CD4-positive, alpha-beta T cell treated with Interleukin-10 for 1 hour (primary cell): ENCODE measurements around the gene BPI.
A peak's percentile ranks its signal among the peaks of the same experiment; 100 is the strongest.
"Not testable (repeated sequence)": the region's sequence is repeated elsewhere in the genome, so short reads cannot be mapped to it uniquely, and the experiment has no call there.

ENCODE experiments used
- DNase-seq: peaks from one replicate; pipeline ENCODE4 v3.0.0-alpha.2; 2020

Gene BPI

DNA sequence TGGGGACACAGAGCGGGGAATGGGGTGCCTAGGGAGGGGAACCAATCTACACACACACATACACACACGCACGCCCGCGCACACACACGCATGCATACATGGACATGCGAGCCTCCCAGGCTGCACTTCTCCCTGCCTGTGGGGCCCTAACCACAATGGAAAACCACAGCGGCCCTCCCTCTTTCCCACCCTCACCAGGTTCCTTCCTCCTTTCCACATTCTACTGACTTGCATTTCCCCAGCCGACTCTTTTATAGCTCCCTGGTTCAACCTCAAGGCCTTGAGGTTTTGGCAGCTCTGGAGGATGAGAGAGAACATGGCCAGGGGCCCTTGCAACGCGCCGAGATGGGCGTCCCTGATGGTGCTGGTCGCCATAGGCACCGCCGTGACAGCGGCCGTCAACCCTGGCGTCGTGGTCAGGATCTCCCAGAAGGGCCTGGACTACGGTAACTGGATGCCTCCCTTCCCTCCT lies at the start of gene BPI:
BPI (plus strand) TSS at position 249 of the 472 bp plus-strand sequence; CDS start at position 317, 68 bp downstream.
- DNase-seq, result peak; percentile 5

DNA sequence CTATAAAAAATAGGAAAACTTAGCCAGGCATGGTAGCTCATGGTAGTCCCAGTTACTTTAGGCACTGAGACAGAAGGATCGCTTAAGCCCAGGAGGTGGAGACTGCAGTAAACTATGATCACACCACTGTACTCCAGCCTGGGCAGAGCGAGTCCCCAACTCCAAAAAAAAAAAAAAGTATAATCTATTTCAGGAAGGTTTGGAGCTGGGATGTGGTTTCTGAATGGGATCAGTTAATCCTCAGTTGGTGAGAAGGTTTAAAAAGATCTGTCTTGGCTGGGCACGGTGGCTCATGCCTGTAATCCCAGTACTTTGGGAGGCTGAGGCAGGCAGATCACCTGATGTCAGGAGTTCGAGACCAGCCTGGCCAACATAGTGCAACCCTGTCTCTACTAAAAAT lies 49.3 kb upstream of the BPI start:
- not testable (repeated sequence) for DNase-seq

DNA sequence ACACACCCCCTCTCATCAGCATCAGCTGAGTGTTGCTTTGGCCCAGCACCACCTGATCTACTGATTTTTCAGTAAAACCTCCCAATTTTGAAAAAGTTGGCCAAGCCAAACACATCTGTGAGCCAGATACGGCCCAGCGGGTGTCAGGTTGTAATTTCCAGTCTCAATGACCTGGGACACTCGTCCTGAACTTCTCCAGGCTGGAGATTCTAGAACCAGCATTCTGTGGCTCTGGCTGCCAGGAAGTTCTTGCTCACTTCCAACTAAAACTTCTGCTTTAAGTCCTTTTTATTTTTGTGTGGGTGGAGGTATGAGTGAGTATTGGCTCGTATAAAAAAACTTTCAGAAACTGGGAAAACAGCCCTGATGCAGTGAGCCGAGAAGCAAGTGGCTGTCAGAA lies 48.6 kb upstream of the BPI start:
- no peak for DNase-seq

DNA sequence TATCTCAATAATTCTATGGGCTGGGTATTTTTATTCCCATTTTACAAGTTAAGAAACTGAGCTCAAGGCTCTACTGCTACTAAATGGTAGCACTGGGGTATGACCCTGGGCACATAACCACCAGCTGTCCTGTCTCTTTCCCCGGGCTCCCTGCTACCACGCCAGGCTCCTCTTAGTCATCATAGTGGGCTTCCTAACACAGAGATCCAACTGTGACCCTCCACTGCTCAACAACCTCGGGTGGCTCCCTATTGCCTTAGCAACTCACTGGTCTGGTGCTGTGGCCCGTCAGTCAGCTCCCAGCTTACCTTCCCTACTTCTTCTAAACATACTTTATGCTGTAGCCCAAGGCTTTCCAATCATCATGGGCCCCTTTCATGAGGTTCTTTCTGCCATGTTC lies 47.9 kb upstream of the BPI start:
- DNase-seq, result no peak

DNA sequence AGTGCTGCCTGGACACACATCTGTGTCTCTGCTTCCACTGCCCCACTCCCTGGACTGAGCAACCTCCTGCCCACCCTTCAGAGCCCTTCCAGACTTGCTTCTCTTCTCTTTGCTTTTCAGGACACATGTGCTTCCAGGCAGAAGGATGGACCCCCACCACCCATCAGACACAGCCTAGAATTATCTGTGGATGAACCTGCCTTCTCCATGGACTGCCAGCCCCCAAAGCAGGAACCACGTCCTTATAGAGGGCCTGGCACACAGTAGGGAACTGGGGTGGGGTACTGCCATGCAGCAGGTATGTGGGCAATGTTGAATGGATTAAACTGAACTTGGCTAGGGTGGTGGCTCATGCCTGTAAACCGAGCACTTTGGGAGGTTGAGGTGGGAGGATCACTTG lies 47.0 kb upstream of the BPI start:
- DNase-seq, result no peak

DNA sequence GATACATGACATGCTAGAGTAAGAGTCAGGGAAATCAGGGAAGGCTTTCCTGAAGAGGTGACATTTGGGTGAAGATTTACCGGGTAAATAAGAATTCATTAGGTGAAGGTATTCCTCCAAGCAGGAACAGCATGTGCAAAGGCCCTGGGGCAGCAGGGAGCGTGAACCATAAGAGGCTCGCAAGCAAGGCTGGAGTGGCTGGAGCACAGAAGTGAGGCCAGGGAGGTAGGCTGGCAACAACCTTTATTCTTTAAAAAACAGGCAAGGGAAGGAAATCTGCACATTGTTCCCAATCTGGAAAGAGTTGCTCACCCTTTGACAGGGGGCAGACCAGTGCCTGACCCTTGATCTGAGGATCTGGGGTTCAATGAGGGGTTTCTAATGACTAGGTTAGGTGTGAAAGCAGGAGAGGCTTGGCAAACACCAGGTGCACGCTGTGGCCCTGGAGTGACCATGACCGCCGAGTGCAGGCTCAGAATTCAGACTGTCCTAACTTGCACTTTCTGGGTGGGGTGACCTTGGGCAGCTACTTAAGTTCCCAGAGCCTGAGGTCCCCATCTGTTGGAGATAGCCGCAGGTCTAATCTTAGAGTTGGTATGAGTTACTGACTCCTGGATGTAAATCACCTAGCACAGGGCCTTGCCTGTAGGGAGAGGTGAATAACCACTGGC lies 45.3 kb upstream of the BPI start:
- no peak for DNase-seq

DNA sequence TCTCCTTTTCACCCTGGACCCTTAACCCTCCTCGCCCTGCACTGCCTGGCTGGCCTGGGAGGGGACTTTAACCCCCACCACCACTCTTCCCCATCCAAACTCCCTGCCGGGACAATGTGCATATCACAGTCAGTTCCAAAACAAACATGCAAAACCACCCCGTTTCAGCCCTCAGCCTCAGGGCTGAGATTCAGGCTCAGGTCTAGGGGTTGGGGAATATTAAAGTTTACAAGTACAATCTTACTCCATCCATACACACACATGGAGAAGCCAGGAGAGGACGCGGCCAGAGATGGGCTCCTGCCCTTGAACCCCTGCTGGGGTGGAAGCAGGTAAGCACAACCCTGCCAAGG lies 44.0 kb upstream of the BPI start:
- no peak for DNase-seq

DNA sequence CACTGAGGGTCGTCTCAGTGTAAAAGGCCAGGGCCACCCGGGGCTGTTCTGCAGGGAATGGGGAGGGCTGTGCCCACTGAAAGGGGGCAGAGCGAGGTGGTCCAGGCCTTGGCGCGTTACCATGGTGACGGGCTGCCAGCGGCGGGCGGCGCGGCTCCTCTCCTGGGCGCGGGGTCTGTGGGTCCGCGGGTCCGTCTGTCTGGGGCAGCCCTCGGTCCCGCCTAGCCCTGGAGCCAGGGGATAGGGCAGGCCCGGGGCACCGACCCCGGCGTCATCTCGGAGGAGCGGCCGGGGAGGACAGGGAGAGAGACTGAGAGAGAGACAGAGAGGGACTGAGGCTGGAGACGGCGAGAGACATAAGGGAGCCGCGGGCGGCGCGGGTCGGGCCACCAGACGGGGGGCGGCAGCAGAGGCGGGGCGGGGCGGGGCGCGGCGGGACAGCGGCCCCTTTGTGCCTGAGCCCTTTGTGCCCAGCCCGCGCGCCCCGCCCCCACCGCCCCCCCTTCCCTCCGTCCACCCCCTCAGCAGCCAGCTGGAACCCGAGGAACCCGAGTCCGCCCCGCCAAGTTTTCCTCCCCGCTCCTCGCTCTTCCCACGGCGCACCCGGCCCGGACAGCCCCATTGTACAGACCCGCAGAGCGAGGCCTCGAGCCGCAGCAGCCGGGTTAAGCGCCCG lies 43.4 kb upstream of the BPI start, which contains the start of gene KIAA1755:
KIAA1755 (minus strand) TSS at position 358 of the 676 bp plus-strand sequence; CDS start at position 123, 235 bp downstream.
- no peak for DNase-seq

DNA sequence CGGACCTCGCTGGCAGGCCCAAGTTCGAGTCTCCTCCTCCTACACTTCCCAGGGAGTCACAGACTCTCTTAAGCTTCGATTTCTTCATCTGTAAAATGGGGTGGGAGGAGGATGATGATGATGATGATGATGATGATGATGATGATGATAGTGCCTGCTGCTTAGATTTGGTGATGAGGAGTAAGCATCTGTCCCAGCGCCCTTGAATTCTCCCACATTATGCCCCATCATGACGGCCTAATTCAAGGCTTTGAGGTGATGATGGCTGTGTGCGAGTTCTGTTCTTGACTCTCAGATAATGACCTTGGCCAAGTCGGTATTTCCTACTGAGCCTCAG lies 42.9 kb upstream of the BPI start:
- no peak for DNase-seq

DNA sequence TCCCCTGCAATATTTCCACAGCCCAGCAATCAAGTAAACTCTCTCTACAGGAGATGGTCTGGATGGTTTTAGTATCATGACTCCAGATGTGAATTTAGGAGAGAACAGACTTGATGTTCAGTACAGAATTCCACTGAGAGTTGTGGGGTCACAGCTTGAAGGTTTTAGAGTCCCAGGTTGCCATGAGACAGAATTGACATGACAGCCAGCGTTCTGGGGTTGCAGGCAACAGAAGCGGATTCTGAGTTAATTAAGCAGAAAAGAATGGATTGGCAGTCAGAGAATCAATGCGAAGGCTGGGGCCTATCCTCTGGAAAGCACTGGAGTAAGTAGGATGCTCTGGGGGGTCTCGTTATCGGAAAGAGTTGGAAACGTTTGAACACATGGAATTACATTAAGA lies 41.0 kb upstream of the BPI start:
- DNase-seq, result no peak

DNA sequence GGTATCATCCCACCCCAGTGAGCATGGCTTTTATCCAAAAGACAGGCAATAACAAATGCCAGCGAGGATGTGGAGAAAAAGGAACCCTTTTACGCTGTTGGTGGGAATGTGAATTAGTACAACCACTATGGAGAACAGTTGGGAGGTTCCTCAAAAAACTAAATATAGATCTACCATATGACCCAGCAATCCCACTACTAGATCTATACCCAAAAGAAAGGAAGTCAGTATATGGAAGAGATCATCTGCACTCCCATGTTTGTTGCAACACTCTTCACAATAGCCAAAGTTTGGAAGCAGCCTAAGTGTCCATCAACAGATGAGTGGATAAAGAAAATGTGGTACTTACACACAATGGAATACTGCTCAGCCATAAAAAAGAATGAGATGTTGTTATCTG lies 37.5 kb upstream of the BPI start:
- DNase-seq, result no peak

DNA sequence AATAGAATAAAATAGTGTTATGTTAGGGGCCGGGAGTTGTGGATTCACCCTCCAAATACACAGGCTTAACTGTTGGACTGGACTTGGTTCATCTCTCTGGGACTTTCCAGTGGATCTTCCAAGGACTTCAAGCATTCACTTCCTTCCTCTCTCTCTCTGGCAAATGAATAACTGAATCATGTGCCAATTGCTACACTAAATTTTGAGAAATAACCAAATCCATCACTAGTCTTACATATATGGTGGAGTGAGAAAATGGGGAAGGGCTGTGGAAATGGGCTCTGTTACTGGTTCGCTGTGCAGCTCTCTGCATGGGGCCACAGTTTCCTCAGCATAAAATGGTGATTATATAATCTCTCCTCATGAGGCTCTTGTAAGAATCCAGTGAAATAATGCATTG lies 36.7 kb upstream of the BPI start:
- no peak for DNase-seq

DNA sequence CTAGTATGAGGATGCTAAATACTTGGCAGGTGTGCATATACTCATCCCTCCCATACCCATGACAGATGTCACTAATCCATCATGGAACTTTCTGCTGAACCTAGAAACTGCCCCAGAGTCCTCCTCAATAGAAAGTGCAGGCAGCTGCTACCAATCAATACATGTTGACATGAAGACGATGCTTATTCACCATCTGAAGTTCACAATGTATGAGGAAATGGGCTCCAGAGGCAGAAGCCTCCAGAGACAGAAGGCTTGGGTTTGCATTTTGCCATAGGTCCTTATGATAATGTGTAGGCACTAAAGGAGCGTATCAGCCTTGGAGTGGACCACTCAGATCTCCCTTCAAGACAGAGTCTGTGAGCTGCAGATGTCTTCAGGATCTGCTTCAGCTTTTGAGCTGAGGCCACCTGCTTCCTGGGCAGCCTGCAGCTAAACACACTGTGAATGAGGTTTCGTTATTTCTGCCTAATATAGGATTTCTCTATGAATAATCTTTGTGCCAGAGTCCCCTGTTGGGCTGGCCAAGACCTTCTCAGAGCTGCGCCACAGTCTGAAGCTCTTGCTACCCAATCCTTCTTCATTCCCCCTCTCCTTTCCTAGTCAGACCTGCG lies 35.9 kb upstream of the BPI start:
- DNase-seq, result no peak

DNA sequence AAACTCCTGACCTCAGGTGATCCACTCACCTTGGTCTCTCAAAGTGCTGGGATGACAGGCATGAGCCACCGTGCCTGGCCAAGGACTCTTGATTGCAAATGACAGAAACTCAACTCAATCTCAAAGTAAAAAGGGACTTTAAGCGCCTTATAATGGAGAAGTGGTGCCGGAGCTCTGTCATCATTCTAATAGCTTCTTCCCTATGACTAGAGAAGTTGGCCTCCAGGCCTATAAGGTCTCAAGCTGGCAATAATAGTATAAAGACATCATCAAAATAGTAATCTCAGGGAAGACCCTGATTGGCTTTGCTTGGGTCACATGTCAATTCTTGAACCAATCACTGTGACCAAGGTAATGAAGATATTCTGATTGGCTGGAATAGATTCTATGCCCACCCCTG lies 34.9 kb upstream of the BPI start:
- no peak for DNase-seq

DNA sequence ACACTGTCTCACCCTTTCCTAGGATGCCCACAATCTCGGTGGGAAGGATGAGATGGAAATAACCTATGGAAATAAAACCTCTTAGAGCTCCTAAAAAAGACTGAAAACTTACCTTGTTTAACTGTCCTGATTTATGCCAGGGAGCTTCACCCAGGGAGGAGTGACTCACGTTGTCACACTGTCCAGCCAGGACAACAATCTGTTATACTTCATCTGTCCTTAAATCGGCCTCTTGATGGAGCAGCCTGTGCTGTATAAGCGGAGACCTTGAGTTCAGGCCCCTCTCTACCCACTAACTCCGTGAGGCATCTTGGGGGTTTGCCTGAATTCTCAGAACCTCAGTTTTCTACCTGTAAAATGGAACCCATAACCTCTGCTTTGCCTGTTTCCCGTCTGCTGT lies 34.2 kb upstream of the BPI start:
- no peak for DNase-seq

DNA sequence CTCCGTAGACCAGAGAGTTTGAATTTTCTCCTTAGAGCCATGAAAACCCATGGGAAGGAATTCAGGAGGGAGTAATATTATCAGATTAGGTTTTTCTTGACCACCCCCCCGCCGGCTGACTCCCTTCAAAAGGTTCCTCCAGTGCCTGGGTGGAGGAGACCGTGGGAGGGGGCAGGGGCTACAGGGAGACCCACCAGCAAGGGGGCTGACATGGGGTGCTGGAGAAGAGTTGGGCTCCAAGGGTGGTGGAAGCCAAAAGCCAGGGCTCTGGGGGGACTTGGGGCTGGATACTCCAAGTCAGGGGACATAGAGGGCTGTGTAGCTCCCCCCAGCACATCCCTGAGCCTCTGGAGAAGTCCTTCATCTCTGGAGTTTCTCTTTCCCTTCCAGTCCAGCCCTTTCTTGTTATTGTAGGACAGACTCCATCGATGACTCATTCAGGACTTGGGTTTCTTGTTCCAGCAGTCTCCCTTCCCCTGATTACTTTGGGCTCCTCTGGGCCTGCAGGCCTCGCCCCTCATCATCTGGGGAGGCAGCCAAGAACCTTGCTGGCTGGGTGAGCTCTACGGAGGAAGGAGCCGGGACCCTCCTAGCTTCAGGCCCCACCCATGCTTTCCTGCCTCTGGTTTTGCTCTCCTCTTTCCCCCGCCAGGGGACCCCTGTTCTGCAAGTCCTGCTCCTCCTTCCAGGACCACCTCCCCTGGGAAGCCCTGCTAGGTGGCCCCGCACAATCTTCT lies 32.9 kb upstream of the BPI start:
- DNase-seq, result no peak

DNA sequence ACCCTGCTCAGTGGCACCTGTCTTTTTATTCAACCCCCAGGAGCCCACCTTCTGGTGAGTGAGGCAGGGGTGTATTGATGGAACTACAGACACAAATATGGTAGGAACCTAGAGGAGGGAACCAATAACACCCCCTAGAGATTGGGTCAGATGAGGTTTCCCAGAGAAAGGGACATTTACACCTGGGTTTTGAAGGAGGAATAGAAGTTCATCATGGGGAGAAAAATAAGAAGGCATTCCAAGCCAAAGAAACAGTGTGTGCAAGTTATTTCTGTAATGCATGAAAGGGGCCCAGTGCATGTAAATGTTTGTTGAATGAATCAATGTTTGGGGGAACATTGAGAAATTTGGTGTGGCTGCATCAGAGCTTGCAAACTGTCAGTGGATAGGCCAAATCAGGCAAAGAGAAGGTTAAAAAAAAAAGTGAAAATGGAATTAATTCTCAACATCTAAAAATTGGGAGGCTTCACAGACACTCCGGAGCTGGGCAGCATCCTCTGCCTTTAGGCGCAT lies 32.3 kb upstream of the BPI start:
- DNase-seq, result no peak

DNA sequence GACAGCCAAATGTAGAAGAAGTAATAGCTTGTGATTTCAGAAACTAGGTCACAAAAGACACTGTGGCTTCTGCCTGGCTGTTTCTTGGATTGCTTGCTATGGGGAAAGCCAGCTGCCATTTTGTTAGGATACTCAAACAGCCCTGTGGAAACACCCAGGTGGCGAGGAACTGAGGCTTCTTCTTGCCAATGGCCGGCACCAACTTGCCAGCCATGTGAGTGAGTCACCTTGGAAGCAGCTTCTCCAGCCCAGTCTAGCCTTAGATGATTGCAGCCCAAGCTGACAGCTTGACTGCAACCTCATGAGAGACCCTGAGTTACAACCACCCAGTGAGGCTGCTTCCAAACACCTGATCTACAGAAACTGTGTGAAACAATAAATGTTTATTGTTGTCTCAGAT lies 31.6 kb upstream of the BPI start:
- no peak for DNase-seq

DNA sequence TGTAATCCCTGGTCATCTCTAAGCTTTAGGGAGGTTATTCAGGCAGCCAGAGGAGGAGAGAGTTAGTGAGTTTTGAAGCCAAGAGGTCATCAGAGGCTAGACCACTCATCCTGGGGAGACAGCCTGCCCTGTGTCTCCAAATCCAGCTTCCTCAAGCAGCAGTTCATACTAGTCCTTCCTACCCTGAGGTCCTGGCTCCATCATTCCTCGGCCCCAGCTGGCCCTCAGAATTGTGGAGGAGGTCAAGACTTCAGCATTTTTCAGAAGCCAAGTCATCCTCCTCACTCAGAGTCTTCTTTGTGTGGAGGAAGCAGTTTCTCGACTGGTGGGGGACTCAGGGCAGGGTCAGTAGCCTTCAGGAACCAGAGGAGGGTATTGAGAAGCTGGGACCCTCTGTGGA lies 31.0 kb upstream of the BPI start:
- no peak for DNase-seq

DNA sequence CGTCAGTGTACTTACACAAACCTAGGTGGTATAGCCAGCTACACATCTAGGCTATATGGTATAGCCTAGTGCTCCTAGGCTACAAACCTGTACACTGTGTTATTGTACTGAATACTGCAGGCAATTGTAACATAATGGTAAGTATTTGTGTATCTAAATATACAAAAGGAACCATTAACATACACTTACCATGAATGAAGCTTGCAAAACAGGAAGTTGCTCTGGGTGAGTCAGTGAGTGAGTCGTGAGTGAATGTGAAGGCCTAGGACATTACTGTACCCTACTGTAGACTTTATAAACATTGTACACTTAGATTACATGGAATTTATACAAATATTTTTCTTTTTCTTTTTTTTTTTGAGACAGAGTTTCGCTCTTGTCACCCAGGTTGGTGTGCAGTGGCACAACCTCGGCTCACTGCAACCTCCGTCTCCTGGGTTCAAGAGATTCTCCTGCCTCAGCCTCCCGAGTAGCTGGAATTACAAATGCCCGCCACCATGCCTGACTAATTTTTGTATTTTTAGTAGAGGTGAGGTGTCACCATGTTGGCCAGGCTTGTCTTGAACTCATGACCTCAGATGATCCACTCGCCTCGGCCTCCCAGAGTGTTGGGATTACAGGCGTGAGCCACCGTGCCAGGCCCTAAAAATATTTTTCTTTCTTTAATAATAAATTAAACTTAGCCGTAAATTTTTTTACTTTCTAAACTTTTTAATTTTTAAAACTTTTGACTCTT lies 28.0 kb upstream of the BPI start:
- DNase-seq, result no peak

DNA sequence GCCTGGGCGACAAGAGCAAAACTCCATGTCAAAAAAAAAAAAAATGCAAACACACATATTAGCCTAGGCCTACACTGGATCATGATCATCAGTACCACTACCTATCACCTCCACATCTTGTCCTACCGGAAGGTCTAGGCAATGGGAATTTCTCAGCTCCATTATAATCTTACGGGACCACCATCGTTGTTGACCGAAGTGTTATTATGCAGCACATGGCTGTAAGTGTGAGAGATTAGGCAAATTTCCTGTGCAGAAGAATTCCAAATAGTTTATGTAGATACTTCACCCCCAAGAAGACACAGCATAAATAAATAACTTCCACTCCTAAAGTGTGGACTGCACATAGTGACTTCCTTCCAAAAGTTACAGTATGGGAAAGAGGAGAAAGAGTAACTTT lies 26.7 kb upstream of the BPI start:
- no peak for DNase-seq

DNA sequence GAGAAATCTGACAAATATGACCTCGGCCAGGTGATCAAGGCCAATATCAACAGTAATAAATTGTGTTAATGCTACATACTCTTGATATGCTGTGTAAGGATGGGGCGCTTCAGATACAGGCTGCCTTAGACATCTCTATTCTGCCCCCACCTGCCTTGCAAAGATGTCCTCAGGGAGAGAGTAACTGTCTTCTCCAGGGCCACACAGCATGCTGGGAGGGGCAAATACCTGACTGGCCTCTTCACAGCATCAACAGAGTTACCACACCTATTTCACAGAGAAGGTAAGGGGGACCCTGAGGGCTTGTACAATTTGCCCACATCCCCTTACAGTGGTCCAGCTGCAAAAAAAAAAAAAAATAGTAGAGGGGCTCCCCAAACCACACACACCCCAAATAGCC lies 26.3 kb upstream of the BPI start:
- no peak for DNase-seq

DNA sequence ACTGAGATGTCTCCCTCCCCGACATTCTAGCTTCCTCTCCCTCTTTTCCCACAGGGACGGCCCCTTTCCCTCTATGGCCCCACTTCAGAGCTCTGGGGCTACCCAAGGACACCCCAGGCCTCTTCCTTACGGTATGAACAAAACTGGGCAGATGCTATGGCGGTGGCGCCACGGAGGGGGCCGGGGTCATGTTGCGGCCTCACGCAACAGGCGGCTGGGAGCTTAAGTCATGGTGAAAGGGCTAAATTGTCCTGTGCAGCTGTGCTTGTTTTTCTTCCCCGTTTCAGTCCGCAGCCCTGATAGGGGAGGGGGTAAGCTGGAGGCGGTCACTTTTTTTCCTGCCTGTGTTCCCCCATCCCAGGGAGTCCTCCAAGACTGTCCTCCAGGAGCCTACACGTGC lies 25.8 kb upstream of the BPI start:
- no peak for DNase-seq
